Esophagus squamous epithelium (tissue), 4 donors: Measurements from ENCODE around the gene TFF3.

Source experiments
- CTCF ChIP-seq, 6 experiments: fragments of 450-650 bp in 4 of 6; fragments of 200-600 bp in 2 of 6; sonication (generic) in 2 of 6; IDR thresholded peaks; one replicate each; pipeline ENCODE4 v1.5.1; 2016 to 2019; ENCODE audit warnings: antibody characterized with exemption in 6 of 6, mild to moderate bottlenecking in 4 of 6, moderate library complexity in 4 of 6
- POLR2A ChIP-seq, 4 donors: fragments of 450-650 bp; IDR thresholded peaks; one replicate each; pipeline ENCODE4 v1.6.1; 2017; ENCODE audit warnings: antibody characterized with exemption in 4 of 4, mild to moderate bottlenecking in 4 of 4, moderate library complexity in 3 of 4

- TF ChIP-seq POLR2A (IDR thresholded peaks at IDR 0.05) (no peak), CTCF (IDR thresholded peaks at IDR 0.05) (no peak)
Observed at GRCh38 chr21:42261829-42262200, 53.4 kb downstream of the TFF3 start.
